H1 (cell line): ENCODE measurements around the gene GP5.

Experiments used
- EZH2 ChIP-seq: fragments of 200-600 bp; sonication (generic); IDR thresholded peaks from 2 replicates; pipeline ENCODE4 v1.7.1; 2012; ENCODE audit warnings: low read depth, mild to moderate bottlenecking, moderate library complexity, low read length, inconsistent platforms; ENCODE audit not compliant: severe bottlenecking
- POLR2A ChIP-seq, 2 experiments: IDR thresholded peaks; 1 replicate in 1 of 2; 2 replicates in 1 of 2; pipeline ENCODE4 v1.6.1; 2011; ENCODE audit warnings: low read depth in 2 of 2, low read length in 2 of 2, mild to moderate bottlenecking in 2 of 2; ENCODE audit errors: control extremely low read depth in 1 of 2
- POLR2AphosphoS5 ChIP-seq: IDR thresholded peaks from 2 replicates; pipeline ENCODE4 v1.6.1; 2011; ENCODE audit warnings: low read depth, low read length
- POU5F1 ChIP-seq: IDR thresholded peaks from 2 replicates; pipeline ENCODE4 v1.6.1; 2011; ENCODE audit warnings: low read depth, mild to moderate bottlenecking, low read length, moderate library complexity
- TCF12 ChIP-seq: IDR thresholded peaks from 2 replicates; pipeline ENCODE4 v1.6.1; 2011; ENCODE audit warnings: low read depth, mild to moderate bottlenecking, low read length
- YY1 ChIP-seq: IDR thresholded peaks from 2 replicates; pipeline ENCODE4 v1.6.1; 2011; ENCODE audit warnings: low read depth, mild to moderate bottlenecking, low read length
- TF ChIP-seq, protein P1 (sequence below), 3 experiments: IDR thresholded peaks; 1 replicate in 2 of 3; 2 replicates in 1 of 3; pipeline versions ENCODE4 v1.5.1 to v1.6.1; 2011; ENCODE audit warnings: low read length in 3 of 3, mild to moderate bottlenecking in 3 of 3, inconsistent platforms in 2 of 3, low read depth in 1 of 3, moderate library complexity in 1 of 3; ENCODE audit not compliant: insufficient read depth in 1 of 3; ENCODE audit errors: control extremely low read depth in 1 of 3

GRCh38 chr3:194373028-194373427, 26.0 kb downstream of the GP5 start:
- no peak for TF ChIP-seq YY1
- TF ChIP-seq, protein P1, sequence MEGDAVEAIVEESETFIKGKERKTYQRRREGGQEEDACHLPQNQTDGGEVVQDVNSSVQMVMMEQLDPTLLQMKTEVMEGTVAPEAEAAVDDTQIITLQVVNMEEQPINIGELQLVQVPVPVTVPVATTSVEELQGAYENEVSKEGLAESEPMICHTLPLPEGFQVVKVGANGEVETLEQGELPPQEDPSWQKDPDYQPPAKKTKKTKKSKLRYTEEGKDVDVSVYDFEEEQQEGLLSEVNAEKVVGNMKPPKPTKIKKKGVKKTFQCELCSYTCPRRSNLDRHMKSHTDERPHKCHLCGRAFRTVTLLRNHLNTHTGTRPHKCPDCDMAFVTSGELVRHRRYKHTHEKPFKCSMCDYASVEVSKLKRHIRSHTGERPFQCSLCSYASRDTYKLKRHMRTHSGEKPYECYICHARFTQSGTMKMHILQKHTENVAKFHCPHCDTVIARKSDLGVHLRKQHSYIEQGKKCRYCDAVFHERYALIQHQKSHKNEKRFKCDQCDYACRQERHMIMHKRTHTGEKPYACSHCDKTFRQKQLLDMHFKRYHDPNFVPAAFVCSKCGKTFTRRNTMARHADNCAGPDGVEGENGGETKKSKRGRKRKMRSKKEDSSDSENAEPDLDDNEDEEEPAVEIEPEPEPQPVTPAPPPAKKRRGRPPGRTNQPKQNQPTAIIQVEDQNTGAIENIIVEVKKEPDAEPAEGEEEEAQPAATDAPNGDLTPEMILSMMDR (IDR thresholded peaks at IDR 0.05; ENCODE audit: control extremely low read depth in 1 of 3, insufficient read depth in 1 of 3, low read depth in 1 of 3, low read length in 3 of 3): no peak
- TF ChIP-seq POLR2A (IDR thresholded peaks at IDR 0.05; ENCODE audit: control extremely low read depth in 1 of 2, low read depth in 2 of 2, low read length in 2 of 2): no peak
- TF ChIP-seq EZH2: no peak
- TF ChIP-seq TCF12: no peak
- TF ChIP-seq POU5F1: no peak
- TF ChIP-seq POLR2AphosphoS5: no peak
